ENCODE results near the gene ETNK2. TPM values are rescaled to one million over a fixed set of nuclear protein-coding genes. Genes with fewer than 3 reads are reported as not detected.

The ETNK2 gene
- total RNA-seq, 1 experiment from 2014 or later: 9.4 TPM

- no peaks in the 10 kb centered on the region for H3K36me3 ChIP-seq
- H3K4me3 ChIP-seq: no peak overlapping the region
- peaks cover 3% of the 10 kb centered on the region; the same call in 1 of the 2 replicates for H3K4me1 ChIP-seq
- H3K9me3 ChIP-seq (replicated peaks): no peaks in the 10 kb centered on the region
- DNase-seq: no peak
- peaks cover 28% of the 10 kb centered on the region for H3K27me3 ChIP-seq
- H3K27ac ChIP-seq: no peak overlapping the region
Observed at GRCh38 chr1:204188959-204189639, 37.3 kb upstream of the ETNK2 start.

GRCh38 chr1:204186597-204186996, 34.8 kb upstream of the ETNK2 start:
- Histone ChIP-seq H3K36me3 (no peaks in the 10 kb centered on the region), H3K27me3 (peaks cover 24% of the 10 kb centered on the region), H3K4me1 (peaks cover 3% of the 10 kb centered on the region; the same call in 1 of the 2 replicates), H3K27ac (no peak overlapping the region), H3K4me3 (no peak overlapping the region), H3K9me3 (replicated peaks) (no peaks in the 10 kb centered on the region)
- no peak for DNase-seq

GRCh38 chr1:204181116-204181515, 29.3 kb upstream of the ETNK2 start:
- Histone ChIP-seq H3K9me3 (replicated peaks) (no peaks in the 10 kb centered on the region), H3K27me3 (0 out of 2 replicates have a peak, but pooled peaks cover 2% of the 10 kb centered on the region), H3K4me3 (no peak overlapping the region), H3K36me3 (no peaks in the 10 kb centered on the region), H3K4me1 (no peaks in the 10 kb centered on the region), H3K27ac (no peak overlapping the region)
- DNase-seq: no peak

- H3K4me1 ChIP-seq: no peaks in the 10 kb centered on the region
- H3K4me3 ChIP-seq: no peak overlapping the region
- DNase-seq: peak in 1 of 2 experiments; percentile 49
- no peaks in the 10 kb centered on the region for H3K36me3 ChIP-seq
- H3K9me3 ChIP-seq (replicated peaks): no peaks in the 10 kb centered on the region
- peaks cover 9% of the 10 kb centered on the region; the same call in 1 of the 2 replicates for H3K27me3 ChIP-seq
- H3K27ac ChIP-seq: no peak overlapping the region
Observed at GRCh38 chr1:204180133-204180532, 28.3 kb upstream of the ETNK2 start.

- Histone ChIP-seq H3K27ac (no peak overlapping the region), H3K4me1 (no peaks in the 10 kb centered on the region), H3K9me3 (replicated peaks) (no peaks in the 10 kb centered on the region), H3K4me3 (no peak overlapping the region), H3K36me3 (no peaks in the 10 kb centered on the region), H3K27me3 (peaks cover 17% of the 10 kb centered on the region; the same call in 1 of the 2 replicates)
- DNase-seq: no peak
Observed at GRCh38 chr1:204178487-204179281, 26.8 kb upstream of the ETNK2 start.

GRCh38 chr1:204177133-204177532, 25.3 kb upstream of the ETNK2 start:
- Histone ChIP-seq H3K4me1 (no peaks in the 10 kb centered on the region), H3K9me3 (replicated peaks) (no peaks in the 10 kb centered on the region), H3K27me3 (peaks cover 20% of the 10 kb centered on the region; the same call in 1 of the 2 replicates), H3K4me3 (no peak overlapping the region), H3K36me3 (no peaks in the 10 kb centered on the region), H3K27ac (no peak overlapping the region)
- no peak for DNase-seq

GRCh38 chr1:204176049-204176448, 24.2 kb upstream of the ETNK2 start:
- Histone ChIP-seq H3K9me3 (replicated peaks) (no peaks in the 10 kb centered on the region), H3K4me1 (no peaks in the 10 kb centered on the region), H3K27me3 (peaks cover 20% of the 10 kb centered on the region; the same call in 1 of the 2 replicates), H3K36me3 (no peaks in the 10 kb centered on the region), H3K4me3 (no peak overlapping the region), H3K27ac (no peak overlapping the region)
- DNase-seq: no peak

GRCh38 chr1:204174958-204175357, 23.1 kb upstream of the ETNK2 start:
- Histone ChIP-seq H3K4me3 (no peak overlapping the region), H3K36me3 (no peaks in the 10 kb centered on the region), H3K4me1 (no peaks in the 10 kb centered on the region), H3K9me3 (replicated peaks) (peaks cover 5% of the 10 kb centered on the region), H3K27ac (no peak overlapping the region), H3K27me3 (peaks cover 25% of the 10 kb centered on the region; the same call in 1 of the 2 replicates)
- no peak for DNase-seq

- DNase-seq: no peak
- Histone ChIP-seq H3K36me3 (no peaks in the 10 kb centered on the region), H3K27ac (no peak overlapping the region), H3K9me3 (replicated peaks) (peaks cover 8% of the 10 kb centered on the region), H3K4me1 (no peaks in the 10 kb centered on the region), H3K4me3 (no peak overlapping the region), H3K27me3 (peaks cover 25% of the 10 kb centered on the region; the same call in 1 of the 2 replicates)
Observed at GRCh38 chr1:204172404-204173029, 20.7 kb upstream of the ETNK2 start.

- no peak overlapping the region for H3K4me3 ChIP-seq
- no peaks in the 10 kb centered on the region for H3K36me3 ChIP-seq
- peaks cover 8% of the 10 kb centered on the region for H3K9me3 ChIP-seq (replicated peaks)
- H3K27ac ChIP-seq: no peak overlapping the region
- DNase-seq: no peak
- peaks cover 25% of the 10 kb centered on the region; the same call in 1 of the 2 replicates for H3K27me3 ChIP-seq
- no peaks in the 10 kb centered on the region for H3K4me1 ChIP-seq
Observed at GRCh38 chr1:204171751-204172178, 19.9 kb upstream of the ETNK2 start.

GRCh38 chr1:204170494-204171155, 18.8 kb upstream of the ETNK2 start:
- Histone ChIP-seq H3K27ac (no peak overlapping the region), H3K27me3 (peaks cover 22% of the 10 kb centered on the region; the same call in 1 of the 2 replicates), H3K9me3 (replicated peaks) (peaks cover 8% of the 10 kb centered on the region), H3K4me1 (no peaks in the 10 kb centered on the region), H3K36me3 (no peaks in the 10 kb centered on the region), H3K4me3 (no peak overlapping the region)
- DNase-seq: no peak

- no peaks in the 10 kb centered on the region for H3K36me3 ChIP-seq
- peaks cover 8% of the 10 kb centered on the region for H3K9me3 ChIP-seq (replicated peaks)
- H3K4me1 ChIP-seq: no peaks in the 10 kb centered on the region
- no peak overlapping the region for H3K4me3 ChIP-seq
- peaks cover 16% of the 10 kb centered on the region; the same call in 1 of the 2 replicates for H3K27me3 ChIP-seq
- no peak overlapping the region for H3K27ac ChIP-seq
- no peak for DNase-seq
Observed at GRCh38 chr1:204169858-204170257, 18.0 kb upstream of the ETNK2 start.

- H3K27me3 ChIP-seq: 0 out of 2 replicates have a peak, but pooled peaks cover 6% of the 10 kb centered on the region
- H3K27ac ChIP-seq: no peak overlapping the region
- H3K9me3 ChIP-seq (replicated peaks): peaks cover 8% of the 10 kb centered on the region
- H3K4me1 ChIP-seq: no peaks in the 10 kb centered on the region
- H3K4me3 ChIP-seq: no peak overlapping the region
- DNase-seq: no peak
- H3K36me3 ChIP-seq: no peaks in the 10 kb centered on the region
Observed at GRCh38 chr1:204167730-204168129, 15.9 kb upstream of the ETNK2 start.

- Histone ChIP-seq H3K27ac (no peak within 1 kb of the TSS), H3K4me1 (no peaks in the 10 kb centered on the region), H3K27me3 (0 out of 2 replicates have a peak, but pooled peaks cover 5% of the 10 kb centered on the region), H3K4me3 (no peak within 1 kb of the TSS), H3K9me3 (replicated peaks) (peaks cover 8% of the 10 kb centered on the region), H3K36me3 (no peaks in the 10 kb centered on the region)
- no peak for DNase-seq
Observed at GRCh38 chr1:204166219-204166618, 14.4 kb upstream of the ETNK2 start, which contains the start of gene REN. Gene REN, minus strand, starts transcription at chr1:204166337. Its CDS starts 44 bp downstream, at chr1:204166293.

Measured in SJCRH30 (cell line).